Ascending aorta (tissue), 2 donors: ENCODE results near the gene MRAS. TPM values are rescaled to one million over a fixed set of nuclear protein-coding genes. Genes with fewer than 3 reads are reported as not detected.

Source experiments
- DNase-seq, 2 donors: peaks; one replicate each; pipeline ENCODE4 v3.0.0-alpha.2; 2019; ENCODE audit warnings: low spot score in 2 of 2
- H3K27ac ChIP-seq, 2 donors: fragments of 200-600 bp; sonication (generic); one replicate each; pipeline ENCODE4 v1.5.1; 2016 to 2017; ENCODE audit warnings: mild to moderate bottlenecking in 1 of 2
- H3K27me3 ChIP-seq: fragments of 200-600 bp; sonication (generic); one replicate; pipeline ENCODE4 v1.5.1; 2017
- H3K36me3 ChIP-seq, 2 donors: fragments of 200-600 bp; sonication (generic); one replicate each; pipeline ENCODE4 v1.5.1; 2016
- H3K4me1 ChIP-seq, 2 donors: fragments of 200-600 bp; sonication (generic); one replicate each; pipeline ENCODE4 v1.5.1; 2016 to 2017; ENCODE audit warnings: mild to moderate bottlenecking in 1 of 2
- H3K4me3 ChIP-seq, 2 donors: fragments of 200-600 bp; sonication (generic); one replicate each; pipeline ENCODE4 v1.5.1; 2016 to 2017; ENCODE audit warnings: mild to moderate bottlenecking in 1 of 2
- H3K9me3 ChIP-seq, 2 donors: fragments of 200-600 bp; sonication (generic); one replicate each; pipeline ENCODE4 v1.5.1; 2016
- intact Hi-C: fragments of 100-400 bp; cut with DNase I; formaldehyde crosslinking; loops from one replicate; pipeline ENCODE4 v1.15.1; 2023
- total RNA-seq: library from RNA; depleted of rRNA; stranded (reverse); fragments of >200 nt; gene quantifications from one replicate; pipeline ENCODE4 v1.1.0, GENCODE V29; 2016
- TF ChIP-seq, protein P1 (sequence below), 3 experiments: fragments of 200-600 bp in 2 of 3; fragments of 450-650 bp in 1 of 3; sonication (generic) in 2 of 3; IDR thresholded peaks; one replicate each; pipeline ENCODE4 v1.5.1; 2016 to 2019; ENCODE audit warnings: antibody characterized with exemption in 3 of 3, mild to moderate bottlenecking in 1 of 3, moderate library complexity in 1 of 3

The MRAS gene
- total RNA-seq, 1 donor from 2014 or later = 24.5 TPM

DNA sequence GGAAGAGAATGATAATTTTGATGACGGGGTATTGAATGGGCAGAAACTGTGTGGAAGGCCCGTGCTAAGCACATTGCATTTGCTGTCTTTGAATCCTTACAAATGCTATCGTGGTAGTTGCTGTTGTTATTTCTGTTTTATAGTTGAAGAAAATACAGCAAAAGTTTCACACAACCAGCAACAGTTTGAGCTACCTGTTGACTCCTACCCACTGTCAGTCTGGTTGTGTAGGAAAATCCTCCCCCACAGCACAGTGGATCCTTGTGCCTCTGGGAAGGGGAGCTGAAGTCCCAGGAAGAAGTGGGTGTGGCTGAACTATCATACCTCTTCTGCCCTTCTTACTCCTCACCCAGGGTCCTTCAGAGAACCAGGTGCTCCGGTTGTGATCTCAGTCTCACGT lies 29.4 kb downstream of the MRAS start:
- Histone ChIP-seq H3K4me3 (no peak overlapping the region), H3K9me3 (no peaks in the 10 kb centered on the region), H3K27ac (no peak overlapping the region), H3K27me3 (no peaks in the 10 kb centered on the region), H3K4me1 (peaks cover 3 to 8% of the 10 kb centered on the region in 2 donors), H3K36me3 (peaks cover 2 to 13% of the 10 kb centered on the region in 2 donors)
- intact Hi-C loops = no loop called here
- TF ChIP-seq, protein P1, sequence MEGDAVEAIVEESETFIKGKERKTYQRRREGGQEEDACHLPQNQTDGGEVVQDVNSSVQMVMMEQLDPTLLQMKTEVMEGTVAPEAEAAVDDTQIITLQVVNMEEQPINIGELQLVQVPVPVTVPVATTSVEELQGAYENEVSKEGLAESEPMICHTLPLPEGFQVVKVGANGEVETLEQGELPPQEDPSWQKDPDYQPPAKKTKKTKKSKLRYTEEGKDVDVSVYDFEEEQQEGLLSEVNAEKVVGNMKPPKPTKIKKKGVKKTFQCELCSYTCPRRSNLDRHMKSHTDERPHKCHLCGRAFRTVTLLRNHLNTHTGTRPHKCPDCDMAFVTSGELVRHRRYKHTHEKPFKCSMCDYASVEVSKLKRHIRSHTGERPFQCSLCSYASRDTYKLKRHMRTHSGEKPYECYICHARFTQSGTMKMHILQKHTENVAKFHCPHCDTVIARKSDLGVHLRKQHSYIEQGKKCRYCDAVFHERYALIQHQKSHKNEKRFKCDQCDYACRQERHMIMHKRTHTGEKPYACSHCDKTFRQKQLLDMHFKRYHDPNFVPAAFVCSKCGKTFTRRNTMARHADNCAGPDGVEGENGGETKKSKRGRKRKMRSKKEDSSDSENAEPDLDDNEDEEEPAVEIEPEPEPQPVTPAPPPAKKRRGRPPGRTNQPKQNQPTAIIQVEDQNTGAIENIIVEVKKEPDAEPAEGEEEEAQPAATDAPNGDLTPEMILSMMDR (IDR thresholded peaks at IDR 0.05) = no peak
- no peak for DNase-seq

DNA sequence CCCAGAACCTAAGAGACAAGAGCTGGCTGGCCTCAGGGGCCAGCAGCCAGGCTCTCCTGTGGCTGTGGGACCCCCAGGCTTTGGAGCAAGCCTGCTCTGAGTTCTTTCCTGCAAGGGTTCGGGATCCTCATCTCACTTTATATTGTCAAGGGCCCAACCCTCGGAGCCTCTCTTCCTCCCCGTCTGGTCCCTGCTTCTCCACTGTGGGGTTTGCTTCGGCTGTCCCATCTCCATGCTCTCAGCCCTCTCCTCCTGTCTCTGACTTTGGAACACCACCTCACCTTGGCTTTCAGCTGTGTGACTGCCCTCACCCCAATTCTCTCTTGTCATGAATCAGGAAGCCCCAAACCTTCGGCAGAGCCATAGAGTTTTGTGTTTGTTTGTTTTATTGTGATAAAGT lies 30.0 kb downstream of the MRAS start:
- H3K27me3 ChIP-seq = no peaks in the 10 kb centered on the region
- TF ChIP-seq, protein P1 (IDR thresholded peaks at IDR 0.05) = no peak
- H3K27ac ChIP-seq = no peak overlapping the region
- intact Hi-C loops = no loop called here
- H3K4me3 ChIP-seq = no peak overlapping the region
- no peak for DNase-seq
- peaks cover 3 to 8% of the 10 kb centered on the region in 2 donors for H3K4me1 ChIP-seq
- H3K9me3 ChIP-seq = no peaks in the 10 kb centered on the region
- peaks cover 2 to 9% of the 10 kb centered on the region in 2 donors for H3K36me3 ChIP-seq

DNA sequence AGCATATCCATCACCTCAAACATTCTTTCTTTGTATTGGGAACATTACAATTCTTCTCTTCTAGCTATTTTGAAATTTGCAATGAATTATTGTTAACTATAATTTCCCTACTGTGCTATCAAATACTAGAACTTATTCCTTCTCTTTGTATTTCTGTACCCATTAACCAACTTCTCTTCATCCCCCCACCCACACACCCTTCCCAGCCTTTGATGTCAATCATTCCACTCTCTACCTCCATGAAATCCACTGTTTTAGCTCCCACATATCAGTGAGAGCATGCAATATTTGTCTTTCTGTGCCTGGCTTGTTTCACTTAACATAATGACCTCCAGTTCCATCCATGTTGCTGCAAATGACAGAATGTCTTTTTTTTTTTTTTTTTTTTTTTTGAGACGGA lies 30.6 kb downstream of the MRAS start:
- TF ChIP-seq, protein P1 (IDR thresholded peaks at IDR 0.05) = no peak
- DNase-seq = no peak
- Histone ChIP-seq H3K27me3 (no peaks in the 10 kb centered on the region), H3K4me1 (peaks cover 3 to 8% of the 10 kb centered on the region in 2 donors), H3K36me3 (peaks cover 2 to 7% of the 10 kb centered on the region in 2 donors), H3K4me3 (no peak overlapping the region), H3K9me3 (no peaks in the 10 kb centered on the region), H3K27ac (no peak overlapping the region)
- intact Hi-C loops = no loop called here

DNA sequence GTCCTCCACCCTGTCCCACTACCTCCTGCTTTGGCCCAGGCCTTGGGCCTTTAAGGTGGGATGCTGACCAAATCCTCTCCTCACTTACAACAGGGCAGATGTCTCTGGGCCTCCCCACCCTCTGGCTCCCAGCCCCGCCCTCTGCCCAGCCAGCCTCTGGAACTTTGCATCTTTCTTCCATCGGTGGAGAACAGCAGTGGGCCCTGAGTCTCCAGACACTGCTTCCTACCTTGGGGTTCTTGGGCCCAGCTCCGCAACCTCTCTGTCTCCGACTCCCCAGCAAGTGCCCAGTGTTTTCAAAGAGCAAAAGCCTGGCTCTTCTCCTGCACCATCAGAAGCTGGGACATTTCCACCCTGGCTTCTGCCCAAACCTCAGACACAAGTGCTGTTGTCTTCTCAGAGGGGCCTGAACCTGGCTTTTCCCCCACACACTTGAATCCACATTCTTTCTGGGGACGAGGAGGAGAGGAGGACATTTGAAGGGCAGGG lies 33.1 kb downstream of the MRAS start:
- DNase-seq = no peak
- Histone ChIP-seq H3K4me3 (no peak overlapping the region), H3K4me1 (peaks cover 3 to 8% of the 10 kb centered on the region in 2 donors), H3K36me3 (peaks cover 2 to 7% of the 10 kb centered on the region in 2 donors), H3K27ac (peak overlapping the region; percentile 39 to 55), H3K27me3 (no peaks in the 10 kb centered on the region), H3K9me3 (no peaks in the 10 kb centered on the region)
- intact Hi-C loops = no loop called here
- TF ChIP-seq, protein P1 (IDR thresholded peaks at IDR 0.05) = no peak

DNA sequence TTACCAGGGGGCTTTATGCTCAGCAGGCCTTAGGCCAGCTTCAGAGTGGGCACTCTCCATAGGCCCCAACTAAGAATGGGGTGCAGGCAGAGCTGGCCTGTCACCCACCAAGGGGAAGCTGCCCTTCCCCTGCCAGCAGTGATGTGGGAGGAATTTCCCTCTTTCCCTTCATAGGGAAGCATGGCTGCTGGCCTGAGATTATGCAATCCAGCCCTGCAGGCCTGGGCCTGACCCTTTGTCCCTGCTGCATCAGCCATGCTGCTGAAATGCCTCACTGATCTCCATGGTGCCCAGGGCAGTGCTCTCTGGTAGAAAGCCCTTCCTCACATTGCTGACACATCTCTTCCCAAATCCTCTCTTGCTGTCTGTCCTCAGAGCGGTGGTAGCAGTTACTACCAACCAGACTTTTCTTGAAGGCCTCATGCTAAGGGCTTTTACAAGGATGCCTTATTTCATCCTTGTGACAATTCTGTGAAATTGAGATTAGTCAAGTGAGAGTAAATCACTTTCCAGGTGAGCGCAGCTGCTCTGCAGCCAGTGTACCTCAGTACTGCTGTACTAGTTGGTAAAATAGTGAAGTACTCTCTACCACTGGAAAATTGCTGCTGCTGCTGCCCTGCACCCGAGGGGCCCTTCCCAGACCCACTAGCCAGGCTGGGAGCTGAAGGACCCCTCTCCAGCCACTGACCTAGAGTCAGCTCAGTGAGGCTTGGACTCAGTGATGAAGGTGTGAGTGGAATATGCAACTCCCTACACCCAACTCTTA lies 33.8 kb downstream of the MRAS start:
- Histone ChIP-seq H3K27ac (peak overlapping the region; percentile 39 to 55), H3K27me3 (no peaks in the 10 kb centered on the region), H3K4me3 (no peak overlapping the region), H3K36me3 (peaks cover 0 to 7% of the 10 kb centered on the region in 2 donors), H3K9me3 (no peaks in the 10 kb centered on the region), H3K4me1 (peaks cover 3 to 8% of the 10 kb centered on the region in 2 donors)
- TF ChIP-seq, protein P1 (IDR thresholded peaks at IDR 0.05) = no peak
- intact Hi-C loops = no loop called here
- peak in 1 of 2 donors; percentile 82 for DNase-seq
